BJ (cell line): ENCODE results near the gene NOX5. TPM values are rescaled to one million over a fixed set of nuclear protein-coding genes. Genes with fewer than 3 reads are reported as not detected.
A peak's percentile ranks its signal among the peaks of the same experiment; 100 is the strongest.

Experiments used
- CTCF ChIA-PET: fragments of 350-600 bp; formaldehyde crosslinking; extraction: SDS; loops from one replicate; lab custom pipeline; 2021; ENCODE audit warnings: antibody characterized with exemption, inconsistent platforms; lab: Yijun Ruan, JAX
- POLR2A ChIA-PET: fragments of 300-600 bp; sonication (Branson Sonifier 250); formaldehyde crosslinking; extraction: SDS; loops from one replicate; lab custom pipeline; 2021; ENCODE audit warnings: antibody characterized with exemption; lab: Charles Lee
- DNase-seq: peaks from one replicate; pipeline ENCODE4 v3.0.0-alpha.2; 2011; ENCODE audit warnings: low read depth
- H3K27me3 ChIP-seq: 2 replicates; pipeline ENCODE4 v1.6.0; 2011; ENCODE audit warnings: low read length; ENCODE audit not compliant: control insufficient read depth, insufficient read depth
- H3K36me3 ChIP-seq: 2 replicates; pipeline ENCODE4 v1.5.1; 2011; ENCODE audit warnings: low read length; ENCODE audit not compliant: control insufficient read depth, insufficient read depth
- H3K4me3 ChIP-seq: 2 replicates; pipeline ENCODE4 v1.5.1; 2011; ENCODE audit warnings: low read depth, mild to moderate bottlenecking, control low read depth, low read length
- polyA plus RNA-seq: library from polyadenylated mRNA; depleted of rRNA; stranded (reverse); fragments of >200 nt; gene quantifications from 2 replicates; pipeline ENCODE4 v1.2.3, GENCODE V29; 2011
- TF ChIP-seq, protein P1 (sequence below): IDR thresholded peaks from 2 replicates; pipeline ENCODE4 v1.5.1; 2011; ENCODE audit warnings: low read depth, mild to moderate bottlenecking, control low read depth, inconsistent platforms, low read length, moderate library complexity; ENCODE audit not compliant: insufficient read depth

Gene NOX5
- polyA plus RNA-seq, 1 experiment = 0.86 TPM

DNA sequence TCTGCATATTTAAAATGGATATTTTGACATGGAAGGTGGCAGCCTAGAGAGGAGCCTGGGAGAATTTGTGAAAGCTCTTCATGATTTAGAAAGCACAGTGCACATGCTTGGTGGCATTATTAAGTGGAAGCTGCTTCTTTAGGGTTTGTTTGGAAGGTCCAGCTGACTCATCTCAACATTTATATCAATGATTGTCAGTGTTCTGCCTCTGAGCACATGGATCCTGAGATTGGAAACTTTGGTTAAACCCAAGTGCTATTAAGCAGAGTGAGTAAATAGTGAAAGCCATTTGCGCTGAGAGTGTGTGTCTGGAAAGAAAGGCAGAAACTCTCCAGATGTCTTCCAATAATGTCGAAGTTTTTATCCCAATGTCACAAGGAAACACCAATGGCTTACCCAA, 7.4 kb downstream of the NOX5 start:
- Histone ChIP-seq H3K36me3 (no peaks in the 10 kb centered on the region), H3K4me3 (no peak overlapping the region), H3K27me3 (no peaks in the 10 kb centered on the region; the same call in 1 of the 2 replicates)
- POLR2A ChIA-PET = no interaction called here
- TF ChIP-seq, protein P1, sequence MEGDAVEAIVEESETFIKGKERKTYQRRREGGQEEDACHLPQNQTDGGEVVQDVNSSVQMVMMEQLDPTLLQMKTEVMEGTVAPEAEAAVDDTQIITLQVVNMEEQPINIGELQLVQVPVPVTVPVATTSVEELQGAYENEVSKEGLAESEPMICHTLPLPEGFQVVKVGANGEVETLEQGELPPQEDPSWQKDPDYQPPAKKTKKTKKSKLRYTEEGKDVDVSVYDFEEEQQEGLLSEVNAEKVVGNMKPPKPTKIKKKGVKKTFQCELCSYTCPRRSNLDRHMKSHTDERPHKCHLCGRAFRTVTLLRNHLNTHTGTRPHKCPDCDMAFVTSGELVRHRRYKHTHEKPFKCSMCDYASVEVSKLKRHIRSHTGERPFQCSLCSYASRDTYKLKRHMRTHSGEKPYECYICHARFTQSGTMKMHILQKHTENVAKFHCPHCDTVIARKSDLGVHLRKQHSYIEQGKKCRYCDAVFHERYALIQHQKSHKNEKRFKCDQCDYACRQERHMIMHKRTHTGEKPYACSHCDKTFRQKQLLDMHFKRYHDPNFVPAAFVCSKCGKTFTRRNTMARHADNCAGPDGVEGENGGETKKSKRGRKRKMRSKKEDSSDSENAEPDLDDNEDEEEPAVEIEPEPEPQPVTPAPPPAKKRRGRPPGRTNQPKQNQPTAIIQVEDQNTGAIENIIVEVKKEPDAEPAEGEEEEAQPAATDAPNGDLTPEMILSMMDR = no peak
- no peak for DNase-seq
- CTCF ChIA-PET = interaction anchor here (0.9 to 1.5 kb wide), 2 partner anchors 10 to 11 kb away, joined by 3 to 9 read pairs; no protein-coding TSS in a partner anchor

DNA sequence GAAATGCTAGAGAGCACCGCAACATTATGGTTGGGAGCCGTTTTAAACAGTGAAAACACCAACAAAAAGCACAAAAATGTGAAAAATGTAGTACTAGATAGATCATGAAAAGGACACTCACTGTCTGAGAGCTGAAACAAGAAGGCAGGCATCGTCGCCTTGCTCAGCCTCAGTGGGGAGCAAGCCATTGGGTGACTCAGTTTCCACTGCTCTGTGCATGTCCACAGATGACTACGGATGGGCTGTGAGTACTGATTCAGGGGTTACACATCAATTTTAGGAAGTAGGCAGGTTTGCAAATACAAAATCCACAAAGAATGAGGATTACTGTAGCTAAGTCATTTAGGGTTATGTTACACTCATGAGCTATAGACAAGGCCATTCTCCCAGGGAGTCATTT, 10.8 kb downstream of the NOX5 start:
- no peak for DNase-seq
- ChIA-PET POLR2A (no interaction called here), CTCF (interaction anchor here (2.0 kb wide), 1 partner anchor 10 kb away, joined by 4 read pairs; no protein-coding TSS in a partner anchor)
- TF ChIP-seq, protein P1 = no peak
- Histone ChIP-seq H3K4me3 (no peak overlapping the region), H3K27me3 (no peaks in the 10 kb centered on the region; the same call in 1 of the 2 replicates), H3K36me3 (no peaks in the 10 kb centered on the region)

DNA sequence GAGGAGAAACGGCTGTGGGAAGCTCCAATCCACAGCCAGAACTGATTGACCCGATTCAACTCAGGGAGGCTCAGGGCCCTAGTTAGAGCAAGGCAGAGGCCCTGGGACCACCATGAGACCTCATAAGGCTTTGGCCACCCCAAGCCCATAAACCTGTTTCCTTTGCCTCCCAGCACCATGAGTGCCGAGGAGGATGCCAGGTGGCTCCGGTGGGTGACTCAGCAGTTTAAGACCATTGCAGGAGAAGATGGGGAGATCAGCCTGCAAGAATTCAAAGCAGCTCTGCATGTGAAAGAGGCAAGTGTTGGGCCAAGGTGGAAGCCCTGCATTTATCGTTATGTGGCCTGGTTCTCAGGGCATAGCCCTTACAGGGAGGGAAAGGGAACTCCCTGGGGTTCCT, 11.9 kb downstream of the NOX5 start:
- ChIA-PET CTCF (no interaction called here), POLR2A (no interaction called here)
- H3K36me3 ChIP-seq = no peaks in the 10 kb centered on the region
- TF ChIP-seq, protein P1 = no peak
- DNase-seq = no peak
- H3K4me3 ChIP-seq = no peak overlapping the region
- H3K27me3 ChIP-seq = no peaks in the 10 kb centered on the region; the same call in 1 of the 2 replicates

DNA sequence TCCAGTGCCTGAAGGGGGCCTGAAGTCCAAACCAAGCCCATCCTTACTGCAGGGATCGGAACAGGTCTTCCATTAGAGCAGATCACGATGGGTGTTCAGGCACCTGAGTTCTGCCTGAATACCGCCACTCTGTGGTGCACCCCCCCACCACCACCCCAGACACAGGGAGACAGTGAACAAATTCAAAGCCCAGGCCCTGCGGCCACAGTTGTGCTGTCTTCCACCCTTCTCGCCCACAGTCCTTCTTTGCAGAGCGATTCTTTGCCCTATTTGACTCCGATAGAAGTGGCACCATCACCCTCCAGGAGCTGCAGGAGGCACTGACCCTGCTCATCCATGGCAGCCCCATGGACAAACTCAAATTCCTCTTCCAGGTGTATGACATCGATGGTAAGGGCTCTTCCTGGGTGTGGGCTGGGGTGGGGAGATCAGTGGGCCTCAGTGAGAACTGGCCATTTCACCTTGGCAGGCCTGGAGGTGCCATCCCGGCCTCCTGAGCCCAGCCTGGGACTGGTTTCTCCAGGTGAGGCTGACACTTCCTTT, 13.6 kb downstream of the NOX5 start:
- H3K4me3 ChIP-seq = no peak overlapping the region
- no peaks in the 10 kb centered on the region for H3K36me3 ChIP-seq
- no peaks in the 10 kb centered on the region; the same call in 1 of the 2 replicates for H3K27me3 ChIP-seq
- DNase-seq = no peak
- TF ChIP-seq, protein P1 = no peak
- ChIA-PET CTCF (no interaction called here), POLR2A (no interaction called here)

DNA sequence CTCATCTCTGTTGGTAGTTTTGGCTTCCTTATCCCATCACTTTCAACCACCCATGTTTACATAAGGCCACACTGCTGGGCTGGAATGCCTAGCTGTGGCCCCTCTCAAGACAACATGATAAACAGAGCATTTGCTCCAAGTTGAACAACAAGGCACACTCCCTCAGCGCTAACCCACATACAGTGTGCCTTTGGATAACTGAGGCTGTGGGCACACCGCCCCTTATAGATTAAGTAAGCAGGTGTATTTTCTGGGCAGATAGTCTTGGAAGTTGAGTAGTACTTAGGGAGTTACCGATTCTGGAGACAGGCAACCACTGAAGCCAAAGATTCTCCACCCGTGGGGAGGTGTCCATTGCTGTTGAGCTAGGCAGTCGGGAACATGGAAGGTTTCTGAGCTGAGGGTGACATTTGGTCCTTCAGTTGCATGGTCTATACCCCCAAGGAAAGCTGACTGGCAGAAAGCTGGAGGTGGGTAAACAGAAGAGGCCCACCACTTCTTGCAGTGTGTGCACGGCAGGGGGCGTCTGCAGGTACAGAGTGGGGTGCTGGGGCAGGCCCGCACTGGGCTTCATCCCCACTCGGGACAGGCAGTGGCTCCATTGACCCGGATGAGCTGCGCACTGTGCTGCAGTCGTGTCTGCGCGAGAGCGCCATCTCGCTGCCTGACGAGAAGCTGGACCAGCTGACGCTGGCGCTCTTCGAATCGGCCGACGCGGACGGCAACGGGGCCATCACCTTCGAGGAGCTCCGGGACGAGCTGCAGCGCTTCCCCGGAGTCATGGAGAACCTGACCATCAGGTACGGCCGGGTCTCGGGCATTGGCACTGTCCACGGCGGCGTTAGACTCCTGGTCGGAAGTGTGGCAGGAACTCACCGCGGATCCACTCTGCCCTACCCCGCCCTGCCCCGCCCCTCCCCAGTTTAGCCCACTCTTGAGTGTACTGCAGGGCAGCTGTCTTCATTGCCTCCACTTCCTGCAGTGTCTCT, 16.8 kb downstream of the NOX5 start:
- TF ChIP-seq, protein P1 = peak; percentile 63
- H3K27me3 ChIP-seq = no peaks in the 10 kb centered on the region
- no peaks in the 10 kb centered on the region for H3K36me3 ChIP-seq
- ChIA-PET CTCF (interaction anchor here (0.7 to 1.6 kb wide), 6 partner anchors 8 to 40 kb away, joined by 3 to 14 read pairs (median 4); partner anchors contain the start of gene NOX5), POLR2A (no interaction called here)
- H3K4me3 ChIP-seq = peak overlapping the region; percentile 30
- no peak for DNase-seq
